Measurements from ENCODE around the gene ACTR3C.
"Not testable (repeated sequence)": the region's sequence is repeated elsewhere in the genome, so short reads cannot be mapped to it uniquely, and the experiment has no call there.

GRCh38 chr7:150204577-150204976 lies 118.8 kb downstream of the ACTR3C start:
- TF ChIP-seq, protein P1, sequence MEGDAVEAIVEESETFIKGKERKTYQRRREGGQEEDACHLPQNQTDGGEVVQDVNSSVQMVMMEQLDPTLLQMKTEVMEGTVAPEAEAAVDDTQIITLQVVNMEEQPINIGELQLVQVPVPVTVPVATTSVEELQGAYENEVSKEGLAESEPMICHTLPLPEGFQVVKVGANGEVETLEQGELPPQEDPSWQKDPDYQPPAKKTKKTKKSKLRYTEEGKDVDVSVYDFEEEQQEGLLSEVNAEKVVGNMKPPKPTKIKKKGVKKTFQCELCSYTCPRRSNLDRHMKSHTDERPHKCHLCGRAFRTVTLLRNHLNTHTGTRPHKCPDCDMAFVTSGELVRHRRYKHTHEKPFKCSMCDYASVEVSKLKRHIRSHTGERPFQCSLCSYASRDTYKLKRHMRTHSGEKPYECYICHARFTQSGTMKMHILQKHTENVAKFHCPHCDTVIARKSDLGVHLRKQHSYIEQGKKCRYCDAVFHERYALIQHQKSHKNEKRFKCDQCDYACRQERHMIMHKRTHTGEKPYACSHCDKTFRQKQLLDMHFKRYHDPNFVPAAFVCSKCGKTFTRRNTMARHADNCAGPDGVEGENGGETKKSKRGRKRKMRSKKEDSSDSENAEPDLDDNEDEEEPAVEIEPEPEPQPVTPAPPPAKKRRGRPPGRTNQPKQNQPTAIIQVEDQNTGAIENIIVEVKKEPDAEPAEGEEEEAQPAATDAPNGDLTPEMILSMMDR (IDR thresholded peaks at IDR 0.05), result not testable (repeated sequence)
- TF ChIP-seq EZH2, EZH2phosphoT487 (IDR thresholded peaks at IDR 0.05): not testable (repeated sequence)
